Kidney (tissue), 14 donors: Measurements from ENCODE around the gene VEZT. TPM values are rescaled to one million over a fixed set of nuclear protein-coding genes. Genes with fewer than 3 reads are reported as not detected.

Source experiments
- DNase-seq, 5 donors: peaks; one replicate each; pipeline ENCODE4 v3.0.0-alpha.2; 2013 to 2020
- FAIRE-seq: peaks from 2 replicates; lab custom pipeline; 2012; peaks lifted over from hg19 to GRCh38; lab: Jason Lieb, UNC
- H3K27ac ChIP-seq, 2 donors: one replicate each; pipeline ENCODE4 v1.7.0; 2013; ENCODE audit warnings: low read depth in 2 of 2, low read length in 2 of 2, inconsistent platforms in 1 of 2
- H3K27me3 ChIP-seq: one replicate; pipeline ENCODE4 v1.7.1; 2013; ENCODE audit warnings: low read length, inconsistent platforms; ENCODE audit not compliant: control insufficient read depth, insufficient read depth
- H3K36me3 ChIP-seq, 3 donors: one replicate each; pipeline versions ENCODE4 v1.7.0 to v1.7.1; 2013; ENCODE audit warnings: low read length in 3 of 3, control low read depth in 1 of 3, inconsistent platforms in 1 of 3; ENCODE audit not compliant: insufficient read depth in 3 of 3, control insufficient read depth in 2 of 3
- H3K4me1 ChIP-seq, 3 donors: one replicate each; pipeline versions ENCODE4 v1.7.0 to v1.7.1; 2013; ENCODE audit warnings: low read length in 3 of 3, inconsistent platforms in 1 of 3, low read depth in 1 of 3; ENCODE audit not compliant: control insufficient read depth in 2 of 3, insufficient read depth in 2 of 3
- H3K4me3 ChIP-seq, 3 donors: one replicate each; pipeline versions ENCODE4 v1.7.0 to v1.8.1; 2013; ENCODE audit warnings: low read length in 3 of 3, control low read depth in 1 of 3, inconsistent platforms in 1 of 3
- H3K9ac ChIP-seq, 3 donors: one replicate each; pipeline versions ENCODE4 v1.7.0 to v1.7.1; 2013; ENCODE audit warnings: low read length in 3 of 3, control low read depth in 1 of 3, inconsistent platforms in 1 of 3
- H3K9me3 ChIP-seq, 3 donors: one replicate each; pipeline versions ENCODE4 v1.7.0 to v1.7.1; 2013; ENCODE audit warnings: low read length in 3 of 3, control low read depth in 1 of 3, inconsistent platforms in 1 of 3; ENCODE audit not compliant: control insufficient read depth in 2 of 3, insufficient read depth in 1 of 3
- CTCF ChIP-seq: IDR thresholded peaks from 3 replicates; pipeline ENCODE4 v1.5.1; 2012; ENCODE audit warnings: mild to moderate bottlenecking, moderate library complexity, borderline replicate concordance; ENCODE audit not compliant: insufficient read depth; ENCODE audit errors: extremely low read depth
- intact Hi-C: fragments of 100-400 bp; cut with DNase I; formaldehyde crosslinking; loops from one replicate; pipeline ENCODE4 v1.11.1; 2022
- polyA plus RNA-seq: library from polyadenylated mRNA; stranded (reverse); fragments of 350-450 nt; fragmentation: Illumina TruSeq; extraction: RNeasy Lipid Tissue Mini Kit (QIAGEN cat#74804); gene quantifications from one replicate; pipeline ENCODE4 v1.2.3, GENCODE V29; 2014; ENCODE audit warnings: low read depth, low replicate concordance; ENCODE audit not compliant: insufficient read depth
- total RNA-seq: library from RNA; stranded (reverse); fragmentation: NEBNext Ultra II Directional; extraction: Animal tissue kit (Norgen Biotek cat#: 25700); gene quantifications from one replicate; pipeline ENCODE4 v1.2.1, GENCODE V29; 2021
- donor health status: control.
- donor health status: control.
- donor health status: control.
- donor health status: control.
- donor health status: control.
- donor health status: DM: yes; HTN: yes; CAD: no.
- donor health status: Normal renal cell carcinoma (clear cell type).

The VEZT gene
- total and polyA plus RNA-seq, 2 donors from 2014 or later: 24.8 to 69.0 TPM

- Histone ChIP-seq H3K27ac (no peak overlapping the region), H3K4me1 (peaks cover 0 to 10% (median 7%) of the 10 kb centered on the region in 3 donors), H3K4me3 (no peak overlapping the region), H3K9me3 (no peaks in the 10 kb centered on the region), H3K9ac (no peak overlapping the region), H3K27me3 (no peaks in the 10 kb centered on the region), H3K36me3 (peaks cover 0 to 2% (median 0%) of the 10 kb centered on the region in 3 donors)
- no peak for FAIRE-seq
- TF ChIP-seq CTCF: no peak
- intact Hi-C loops: no loop called here
- DNase-seq: no peak
Observed at GRCh38 chr12:95220726-95221125, 3.1 kb downstream of the VEZT start.

- H3K9ac ChIP-seq: no peak overlapping the region
- intact Hi-C loops: no loop called here
- no peaks in the 10 kb centered on the region for H3K9me3 ChIP-seq
- DNase-seq (no peak), FAIRE-seq (no peak)
- H3K36me3 ChIP-seq: peaks cover 0 to 2% (median 0%) of the 10 kb centered on the region in 3 donors
- H3K27me3 ChIP-seq: no peaks in the 10 kb centered on the region
- no peak overlapping the region for H3K4me3 ChIP-seq
- no peak for TF ChIP-seq CTCF
- peaks cover 0 to 9% (median 5%) of the 10 kb centered on the region in 3 donors for H3K4me1 ChIP-seq
- no peak overlapping the region for H3K27ac ChIP-seq
Observed at GRCh38 chr12:95224202-95225170, 6.9 kb downstream of the VEZT start.

DNA sequence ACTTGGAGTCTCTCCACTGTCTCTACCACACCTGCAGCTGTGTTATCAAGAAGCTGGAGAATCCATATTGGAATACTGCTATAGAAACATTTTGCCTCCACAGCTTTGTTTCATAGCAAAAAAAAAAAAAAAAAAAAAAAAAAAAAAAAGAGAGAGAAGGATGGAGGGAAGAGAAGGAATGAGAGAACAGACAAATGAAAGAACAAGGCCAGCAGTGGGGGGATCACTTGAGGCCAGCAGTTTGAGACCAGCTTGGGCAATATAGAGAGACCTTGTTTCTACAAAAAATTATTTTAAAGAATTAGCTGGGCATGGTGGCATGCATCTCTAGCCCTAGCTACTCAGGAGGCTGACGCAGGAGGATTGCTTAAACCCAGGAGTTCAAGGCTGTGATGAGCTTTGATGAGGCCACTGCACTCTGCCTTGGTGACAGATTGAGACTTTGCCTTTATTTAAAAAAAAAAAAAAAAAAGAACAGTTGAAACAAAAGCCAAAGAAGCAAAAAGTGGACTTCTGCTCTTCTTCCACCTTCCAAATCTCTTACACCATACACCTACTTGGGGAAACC lies 8.1 kb downstream of the VEZT start:
- no peak overlapping the region for H3K27ac ChIP-seq
- H3K4me1 ChIP-seq: peaks cover 0 to 7% (median 5%) of the 10 kb centered on the region in 3 donors
- no peak overlapping the region for H3K9ac ChIP-seq
- no peaks in the 10 kb centered on the region for H3K9me3 ChIP-seq
- H3K36me3 ChIP-seq: peaks cover 0 to 2% (median 0%) of the 10 kb centered on the region in 3 donors
- no peak for DNase-seq
- H3K27me3 ChIP-seq: no peaks in the 10 kb centered on the region
- no peak for TF ChIP-seq CTCF
- no peak overlapping the region for H3K4me3 ChIP-seq
- intact Hi-C loops: no loop called here
- no peak for FAIRE-seq
